Putamen (tissue), 1 donor: Measurements from ENCODE around the gene CPNE4.
"Not testable (repeated sequence)": the region's sequence is repeated elsewhere in the genome, so short reads cannot be mapped to it uniquely, and the experiment has no call there.

Experiments
- DNase-seq: peaks from one replicate; pipeline ENCODE4 v3.0.0-alpha.2; 2016; ENCODE audit warnings: low spot score

CPNE4 gene

DNA sequence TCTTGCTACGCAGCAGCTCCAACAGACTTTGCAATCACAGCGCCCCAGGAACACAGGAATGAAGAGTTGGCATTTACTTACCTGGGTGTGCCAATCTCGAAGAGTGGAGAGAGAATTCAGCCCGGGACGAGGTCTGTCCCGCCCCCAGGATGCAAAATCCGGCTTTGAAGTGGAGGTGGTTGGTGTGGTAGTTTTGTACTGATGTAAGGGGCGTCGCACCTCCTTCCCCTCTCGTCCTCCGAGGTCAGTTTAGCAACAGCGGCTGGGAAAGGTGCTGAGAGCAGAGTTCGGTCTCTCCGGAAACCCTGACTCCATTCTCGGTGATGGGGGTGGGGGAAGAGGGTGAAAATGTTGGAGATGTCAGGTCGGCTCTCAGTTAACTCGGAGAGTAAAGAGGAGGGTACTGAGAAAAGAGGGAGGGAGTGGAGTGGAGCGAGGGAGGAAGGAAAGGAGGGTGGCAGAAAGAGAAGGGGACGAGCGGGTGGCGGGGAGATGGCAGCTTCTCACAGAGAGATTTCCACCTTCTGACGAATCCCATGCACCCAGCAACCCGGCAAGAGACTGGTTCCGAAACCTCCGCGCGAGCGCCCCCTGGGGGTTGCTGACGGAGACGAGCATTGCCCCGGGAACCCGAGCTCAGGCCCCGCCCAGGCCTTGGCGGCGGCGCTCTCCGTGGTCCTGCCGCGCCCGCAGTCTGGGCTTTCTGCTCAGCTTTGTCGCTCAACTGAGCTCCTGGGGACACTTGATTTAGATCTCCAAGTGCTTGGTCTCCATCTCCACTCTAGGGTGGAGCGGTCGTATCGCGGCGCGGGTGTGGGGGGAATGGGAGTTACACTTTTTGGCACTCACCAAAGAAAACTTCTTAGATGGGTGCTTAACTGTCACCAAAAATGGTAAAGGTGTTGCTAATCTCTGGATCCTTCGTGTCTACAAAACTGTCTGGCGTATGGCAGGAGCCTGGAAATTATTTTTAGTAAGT is at the start of gene CPNE4:
Gene CPNE4 (minus strand): TSS at position 529 of the 979 bp plus-strand sequence.
- peak; percentile 60 for DNase-seq

DNA sequence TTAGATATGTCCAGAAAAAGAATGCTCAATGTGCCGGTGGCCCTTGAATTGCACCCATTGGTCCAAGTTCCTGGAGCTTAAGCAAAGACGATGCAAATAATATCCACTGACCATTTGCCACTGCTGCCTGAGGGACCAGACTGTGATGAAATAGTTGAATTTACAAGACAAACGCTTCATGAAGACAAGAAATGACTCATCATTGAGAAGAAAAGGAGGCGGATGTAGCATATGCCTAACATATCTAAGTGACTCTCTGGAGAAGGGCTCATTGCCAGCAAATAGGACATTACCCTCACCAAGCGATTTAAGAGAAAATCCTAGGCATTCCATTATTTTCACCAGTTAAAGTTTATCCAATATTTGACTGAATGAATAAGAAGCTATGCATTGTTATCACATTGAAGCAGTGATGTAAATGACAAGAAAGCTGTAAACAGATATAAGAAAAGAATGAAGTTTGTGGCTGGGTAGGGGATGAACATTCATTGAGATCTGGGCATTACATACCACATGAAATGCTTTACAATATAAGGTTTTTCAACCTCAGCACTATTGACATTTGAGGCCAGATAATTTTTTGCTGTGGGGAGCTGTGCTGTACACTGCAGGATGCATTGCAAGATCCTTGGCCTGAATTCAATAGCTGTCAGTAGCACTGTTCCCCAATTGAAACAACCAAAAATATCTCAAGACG is 48.9 kb upstream of the CPNE4 start:
- no peak for DNase-seq

DNA sequence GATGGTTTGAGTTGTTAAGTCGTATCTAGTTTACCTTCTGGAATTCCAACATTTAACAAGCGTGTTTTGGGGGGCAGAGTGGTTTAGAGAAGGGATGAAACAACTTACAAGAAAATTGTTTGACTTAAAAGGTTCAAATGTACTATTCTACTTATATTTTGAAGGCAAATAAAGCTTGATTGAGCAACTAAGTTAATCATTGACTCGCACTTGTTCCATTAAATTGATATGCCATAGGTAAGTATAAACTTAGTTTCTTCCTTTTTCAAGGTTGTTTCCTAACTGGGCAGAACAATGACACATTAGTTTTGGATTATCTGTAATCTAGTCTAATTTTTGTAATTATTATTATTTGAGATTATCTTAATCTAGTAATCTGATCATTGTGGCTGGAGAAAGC is 48.3 kb upstream of the CPNE4 start:
- DNase-seq, result no peak

DNA sequence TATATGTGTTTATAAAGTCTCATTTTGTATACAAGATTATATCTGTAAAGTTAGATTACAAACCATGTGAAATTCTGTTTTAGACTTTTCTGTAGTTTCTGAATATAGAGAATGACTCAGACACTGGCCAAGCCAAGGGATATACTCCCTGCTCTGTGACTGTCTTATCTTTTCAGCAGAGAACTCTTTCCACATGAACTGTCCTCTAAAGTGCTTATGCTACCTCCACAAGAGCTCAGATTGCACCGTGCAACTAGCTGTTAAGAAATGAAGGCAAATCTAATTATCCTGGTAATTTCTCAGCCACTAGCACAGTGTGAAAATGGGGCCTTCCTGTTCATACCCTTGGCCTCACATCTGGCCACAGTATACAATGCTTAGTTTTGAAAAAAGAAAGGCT is 44.3 kb upstream of the CPNE4 start:
- no peak for DNase-seq

DNA sequence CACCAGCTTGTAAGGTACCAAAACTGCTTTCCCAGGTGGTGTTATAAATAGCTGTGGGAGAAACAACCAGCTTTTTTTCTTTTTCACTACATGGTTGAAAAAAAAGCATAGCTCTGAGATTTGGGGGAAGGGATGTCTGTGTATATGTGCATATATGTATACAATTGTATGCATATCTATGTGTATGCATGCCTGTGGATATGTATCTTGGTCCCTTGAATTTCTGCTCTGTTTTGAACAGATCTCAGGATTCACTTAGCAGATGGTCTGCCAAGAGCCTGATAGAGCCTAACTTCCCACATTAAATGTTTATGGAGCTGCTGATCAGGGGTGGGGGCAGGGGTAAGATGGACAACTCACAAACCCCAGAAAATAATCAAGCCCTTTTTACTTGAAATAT is 39.0 kb upstream of the CPNE4 start:
- no peak for DNase-seq

DNA sequence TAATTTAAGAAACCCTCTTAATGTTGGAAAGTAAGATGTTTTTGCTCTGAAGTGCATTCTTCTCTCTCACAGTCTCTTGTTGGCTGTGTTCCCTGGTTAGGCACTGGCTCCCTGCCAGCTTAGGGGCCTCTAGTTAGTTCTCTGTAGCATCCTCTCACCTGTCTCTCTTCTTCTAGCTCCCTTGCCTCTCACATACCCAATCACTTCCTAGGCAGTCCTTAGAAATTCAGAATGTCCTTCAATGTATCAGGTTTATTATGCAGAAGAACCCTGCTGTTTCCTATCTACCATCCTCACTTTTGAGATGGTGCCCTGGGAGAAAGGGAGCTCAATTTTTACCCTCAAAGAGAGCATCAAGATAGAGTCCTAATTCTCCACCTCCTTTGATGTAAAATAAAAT is 36.2 kb upstream of the CPNE4 start:
- no peak for DNase-seq

DNA sequence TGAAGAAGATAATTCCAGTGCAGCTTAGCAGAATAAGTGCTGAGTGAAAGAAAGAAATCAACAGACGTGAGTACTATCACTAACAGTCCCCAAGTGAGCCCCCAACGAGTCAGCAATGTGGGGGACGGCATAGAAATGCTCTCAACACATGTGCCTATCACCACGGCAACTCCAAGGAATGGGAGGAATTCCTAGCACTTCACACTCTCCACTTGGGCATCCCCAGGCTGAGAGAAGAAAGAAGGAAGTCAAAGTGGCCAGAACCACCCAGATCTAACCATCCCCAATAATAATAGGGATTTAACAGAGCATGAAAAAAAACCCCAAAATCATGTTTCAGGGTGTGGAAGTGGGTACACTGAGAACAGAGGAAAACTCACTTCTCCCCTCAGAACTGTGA is 29.3 kb upstream of the CPNE4 start:
- DNase-seq, result no peak

DNA sequence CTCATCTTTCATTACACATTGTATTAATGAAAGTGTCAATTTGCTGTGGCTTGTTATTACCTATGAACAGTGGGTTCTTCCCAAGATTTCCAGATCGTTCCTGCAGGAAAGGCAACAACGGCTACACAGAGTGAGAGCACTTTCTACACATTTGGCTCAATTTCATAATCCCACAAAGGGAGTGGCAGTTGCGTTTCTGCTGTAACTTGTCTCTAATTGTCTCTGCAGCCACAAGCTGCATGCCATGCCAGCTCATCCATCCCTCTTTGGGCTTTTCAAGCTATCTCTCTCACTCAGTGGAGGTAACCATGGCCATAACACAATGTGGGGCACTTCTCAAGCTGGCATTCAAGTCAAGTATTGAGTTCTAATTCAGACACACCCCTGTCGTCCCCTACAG is 27.7 kb upstream of the CPNE4 start:
- no peak for DNase-seq

DNA sequence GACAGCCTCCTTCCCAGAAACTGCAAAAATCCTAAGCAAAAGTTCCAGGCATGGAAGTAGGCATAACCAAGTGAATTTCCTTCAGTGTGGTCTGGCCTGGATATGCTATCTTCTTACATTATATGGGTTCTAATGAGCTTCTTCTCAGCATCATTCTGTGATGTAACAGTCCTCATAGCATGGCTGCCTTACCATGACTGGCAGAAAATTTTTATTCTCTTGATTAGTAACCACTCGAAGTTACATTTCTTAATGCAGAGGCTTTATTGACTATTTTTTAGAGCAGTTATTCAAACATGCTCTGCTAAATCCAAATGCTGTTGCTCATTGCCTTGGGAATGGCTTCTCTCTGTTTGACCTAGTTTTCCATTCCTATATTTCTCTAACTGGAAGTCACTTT is 21.1 kb upstream of the CPNE4 start:
- no peak for DNase-seq

DNA sequence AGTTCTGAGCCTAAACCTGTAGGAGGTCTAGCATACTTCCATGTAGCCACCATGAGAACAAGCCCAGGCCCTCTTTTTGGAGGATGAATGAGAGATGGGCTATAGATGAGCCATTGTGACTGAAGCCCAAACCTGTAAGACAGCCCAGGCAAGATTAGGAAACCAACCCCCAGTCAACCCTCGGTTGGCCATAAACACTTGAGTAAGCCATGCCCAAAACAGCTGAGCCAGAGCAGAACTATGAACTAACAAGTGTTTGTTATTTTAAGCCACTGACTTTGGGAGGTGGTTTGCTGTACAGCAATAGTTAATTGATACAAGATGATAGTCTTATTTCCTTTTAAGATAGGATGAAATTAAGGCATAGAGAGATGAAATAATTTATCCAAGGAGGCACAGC is 12.4 kb upstream of the CPNE4 start:
- DNase-seq, result no peak

DNA sequence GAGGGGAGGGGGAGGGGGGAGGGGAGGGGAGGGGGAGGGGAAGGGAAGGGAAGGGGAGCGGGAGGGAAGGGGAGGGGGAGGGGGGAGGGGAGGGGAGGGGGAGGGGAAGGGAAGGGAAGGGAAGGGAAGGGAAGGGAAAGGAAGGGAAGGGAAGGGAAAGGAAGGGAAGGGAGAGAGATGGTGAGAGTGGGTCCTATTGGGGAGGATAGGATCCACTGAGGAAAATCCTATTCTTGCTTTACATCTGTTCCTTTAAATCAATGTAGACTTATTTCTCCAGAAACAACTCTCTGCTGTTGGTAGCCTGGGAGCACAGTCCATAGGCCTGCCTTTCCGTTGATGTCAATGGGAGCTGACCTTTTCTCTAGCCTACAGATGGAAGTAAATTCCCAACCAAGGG is 10.1 kb upstream of the CPNE4 start:
- DNase-seq, result not testable (repeated sequence)

DNA sequence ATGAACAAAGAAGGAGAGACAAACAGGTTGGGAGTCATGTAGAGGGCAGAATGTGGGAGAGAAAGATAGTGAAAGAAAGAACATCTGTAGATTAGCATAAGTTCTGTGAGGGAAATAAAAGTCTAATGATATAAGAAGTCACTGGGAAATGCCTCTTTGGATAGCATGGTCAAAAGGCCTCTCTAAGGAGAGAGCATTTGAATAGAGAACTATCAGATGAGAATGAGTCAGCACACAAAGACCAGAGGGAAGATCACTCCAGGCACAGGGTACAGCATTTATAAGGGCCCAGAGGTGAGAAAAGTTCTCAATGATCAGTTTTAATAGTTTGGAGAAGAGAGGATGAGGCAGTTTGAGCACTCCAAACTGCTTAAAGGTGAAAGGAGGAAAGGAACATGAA is 7.9 kb upstream of the CPNE4 start:
- DNase-seq, result no peak

DNA sequence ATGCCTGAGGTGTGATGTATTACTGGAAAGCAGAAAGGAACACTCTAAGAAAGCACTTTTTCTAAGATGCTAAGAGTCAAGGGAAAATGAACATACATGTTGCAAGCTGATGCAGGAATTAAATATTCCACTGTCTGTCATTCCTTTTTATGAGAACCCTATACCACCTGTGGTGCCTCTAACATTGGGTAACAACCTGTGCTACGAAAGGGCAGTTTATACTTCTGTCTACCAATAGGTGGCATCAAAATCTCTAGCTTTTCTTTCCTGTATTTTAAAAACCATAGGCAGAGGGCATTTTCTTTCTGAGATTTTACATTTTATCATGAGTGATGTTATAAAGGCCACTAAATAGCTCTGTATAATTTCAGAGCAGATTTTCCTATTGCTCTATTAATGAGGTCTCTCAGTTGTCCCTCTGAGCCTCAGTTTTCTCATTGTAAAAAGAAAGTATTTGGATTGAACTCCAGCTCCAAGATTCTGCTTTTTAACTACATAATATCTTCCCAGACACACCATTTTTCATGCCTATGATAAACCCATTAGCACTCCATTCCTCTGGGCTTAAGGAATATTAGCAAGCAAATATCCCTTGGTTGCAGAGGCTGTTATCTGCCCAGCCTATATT is 3.5 kb upstream of the CPNE4 start:
- no peak for DNase-seq

DNA sequence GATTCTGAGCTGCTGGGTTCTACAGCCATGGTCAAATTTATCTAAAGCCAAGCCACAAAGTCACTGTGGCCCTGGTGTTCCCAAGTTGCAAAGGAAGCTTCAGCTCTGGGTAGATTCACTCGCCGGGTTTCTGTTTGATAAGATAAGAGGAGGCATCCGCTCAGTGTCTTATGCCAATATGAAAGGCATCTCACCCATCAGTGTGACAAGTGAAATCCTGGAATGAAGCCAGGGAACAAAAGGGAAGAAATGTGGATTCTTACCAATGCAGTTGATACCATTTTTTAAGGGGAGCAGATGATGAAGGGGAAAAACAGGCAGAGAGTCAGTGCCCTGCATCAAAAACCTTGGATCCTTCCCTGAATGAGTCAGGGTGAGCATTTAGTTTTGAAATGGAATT is 2.8 kb upstream of the CPNE4 start:
- DNase-seq, result no peak

DNA sequence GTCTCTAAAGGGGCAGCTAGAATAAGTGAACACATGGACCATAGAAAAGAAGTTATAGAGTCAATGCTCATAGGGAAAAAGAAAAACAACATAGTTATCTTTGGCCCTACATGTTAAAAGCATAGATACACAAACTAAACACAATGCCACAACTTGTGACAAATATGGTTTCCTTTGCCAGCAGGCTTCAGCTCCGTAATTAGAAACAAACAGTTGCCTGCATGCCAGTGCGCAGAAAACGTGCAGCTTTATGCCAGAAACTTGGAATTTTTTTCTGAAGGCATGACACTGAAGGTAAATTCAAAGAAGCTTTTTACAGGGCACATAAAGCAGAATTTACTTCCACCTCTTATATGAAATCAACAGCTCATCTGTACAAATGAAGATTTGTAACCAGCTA is 2.2 kb upstream of the CPNE4 start:
- DNase-seq, result no peak

DNA sequence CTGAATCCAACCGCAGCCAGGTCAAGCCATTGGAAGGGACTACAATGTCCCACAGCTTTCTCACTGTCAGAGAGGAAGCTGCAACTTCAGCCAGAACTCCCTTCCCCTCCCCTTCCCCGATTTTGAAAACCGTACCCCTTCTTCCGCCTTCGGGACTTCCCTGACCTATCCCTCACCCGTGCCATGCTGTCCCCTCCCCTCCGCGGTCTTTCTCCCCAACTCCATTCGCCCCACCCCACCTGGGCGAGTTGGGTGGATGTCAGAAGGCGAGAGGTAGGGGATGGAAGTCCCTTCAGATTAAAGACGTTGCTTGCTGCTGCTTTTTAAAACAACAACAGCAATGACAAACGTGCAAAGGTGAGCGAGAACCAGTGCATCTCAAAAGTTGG is 723 bp downstream of the CPNE4 start:
- DNase-seq, result no peak

DNA sequence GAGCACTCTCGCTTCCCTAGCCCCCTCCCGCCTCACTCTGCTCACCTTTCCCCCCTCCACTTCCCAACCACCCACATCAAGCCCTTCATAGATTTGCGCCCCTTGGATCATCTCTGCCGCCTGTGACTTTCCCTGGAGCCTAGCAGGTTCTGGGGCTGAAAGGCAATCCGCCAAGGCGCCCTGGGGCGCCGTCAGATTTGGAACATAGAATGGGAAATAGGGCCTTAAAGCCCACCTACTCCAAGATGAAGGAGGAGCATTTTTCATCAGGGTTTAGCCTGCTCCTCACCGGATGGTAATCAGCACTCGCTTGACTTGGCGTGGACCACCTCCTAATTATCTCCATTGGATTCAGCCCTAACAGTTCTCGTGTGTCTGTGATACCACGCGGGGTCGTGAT is 1.3 kb downstream of the CPNE4 start:
- no peak for DNase-seq

DNA sequence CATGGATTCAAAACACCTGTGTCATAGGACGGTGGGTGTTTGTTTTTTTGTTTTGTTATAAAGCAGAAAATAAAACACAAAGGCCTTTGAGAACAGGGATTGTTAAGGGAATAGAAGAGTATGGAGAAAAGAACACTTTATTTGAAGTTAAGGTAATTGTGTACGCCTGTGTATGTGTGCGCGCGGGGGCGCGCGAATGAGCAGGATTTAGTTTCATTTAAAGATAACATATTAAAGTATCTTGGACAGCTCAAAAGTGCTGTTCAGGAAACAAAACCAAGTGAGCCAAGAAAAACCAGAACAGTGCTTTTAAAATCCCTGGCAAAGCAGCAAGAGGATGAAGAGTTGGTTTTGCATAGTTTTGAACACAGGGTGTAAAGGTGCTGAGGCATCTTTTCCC is 1.9 kb downstream of the CPNE4 start:
- DNase-seq, result no peak

DNA sequence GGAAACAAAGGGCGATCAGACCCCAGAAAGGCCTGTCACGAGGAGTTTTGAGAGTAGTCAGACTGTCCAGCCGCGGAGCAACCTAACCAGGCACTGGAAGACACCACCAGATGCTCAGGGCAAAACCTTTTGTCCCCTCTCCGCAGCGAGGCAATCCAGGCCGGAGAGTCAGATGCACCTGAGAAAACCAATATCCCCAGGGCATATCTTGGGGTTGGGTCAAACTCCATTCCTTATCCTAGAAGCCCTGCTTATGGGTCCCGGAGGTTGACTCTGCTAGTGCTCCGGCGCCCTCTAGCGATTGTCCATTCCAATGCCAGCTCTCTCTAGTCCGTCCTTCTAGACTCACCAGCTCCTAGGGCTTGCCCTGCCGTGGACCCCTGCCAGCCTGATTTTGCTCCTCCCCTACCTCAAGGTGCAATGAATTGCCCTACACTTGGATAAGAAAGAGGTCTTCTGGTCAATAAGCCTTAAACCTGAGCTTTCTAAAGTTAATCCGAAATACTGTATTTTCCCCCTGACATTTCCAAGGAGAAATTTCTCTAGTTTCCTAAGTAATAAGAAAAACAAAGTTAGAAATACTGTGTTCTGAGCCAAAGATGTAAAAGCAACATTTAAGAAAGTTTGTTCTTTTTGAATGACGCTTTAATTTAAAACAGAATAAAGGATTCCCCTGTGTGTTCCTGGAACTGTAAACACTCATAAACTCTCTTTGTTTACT is 5.5 kb downstream of the CPNE4 start:
- peak; percentile 58 for DNase-seq

DNA sequence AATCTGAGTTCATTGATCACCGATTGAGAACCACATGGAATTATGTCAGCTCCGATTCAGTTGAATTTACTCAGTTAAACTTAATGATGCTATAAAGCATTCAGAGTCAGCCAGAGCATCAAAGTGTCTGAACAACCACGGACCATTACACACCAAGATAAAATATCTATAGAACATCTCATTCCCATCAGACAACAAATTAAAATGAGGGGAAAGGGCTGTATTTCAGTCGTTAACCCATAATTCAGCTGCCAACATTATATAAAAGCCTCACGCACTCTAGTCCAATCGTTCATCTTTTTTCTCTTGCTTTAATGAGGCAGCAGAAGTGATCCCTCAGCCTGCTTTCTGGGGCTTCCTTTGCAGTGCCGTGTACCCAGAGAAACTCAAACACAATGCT is 11.9 kb downstream of the CPNE4 start:
- DNase-seq, result no peak

DNA sequence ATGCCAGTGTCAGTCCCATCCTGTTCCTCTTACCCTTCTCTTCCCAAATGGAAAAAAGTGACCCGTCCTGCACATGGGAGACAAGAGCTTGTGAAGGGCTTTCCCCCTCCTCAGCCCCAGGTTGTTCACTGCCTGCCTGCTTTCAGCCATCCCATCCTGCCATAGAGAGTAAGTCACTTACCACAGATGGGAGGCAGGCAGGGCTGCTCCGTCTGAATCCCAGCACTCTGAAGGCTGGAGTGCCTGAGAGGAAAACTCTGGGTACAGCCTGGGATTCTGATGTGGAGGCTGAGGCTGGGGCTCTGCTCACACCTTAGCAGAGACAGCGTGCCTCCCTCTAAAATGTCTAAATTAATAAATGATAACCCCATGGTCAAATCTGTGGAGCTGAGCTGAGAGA is 14.8 kb downstream of the CPNE4 start:
- no peak for DNase-seq

DNA sequence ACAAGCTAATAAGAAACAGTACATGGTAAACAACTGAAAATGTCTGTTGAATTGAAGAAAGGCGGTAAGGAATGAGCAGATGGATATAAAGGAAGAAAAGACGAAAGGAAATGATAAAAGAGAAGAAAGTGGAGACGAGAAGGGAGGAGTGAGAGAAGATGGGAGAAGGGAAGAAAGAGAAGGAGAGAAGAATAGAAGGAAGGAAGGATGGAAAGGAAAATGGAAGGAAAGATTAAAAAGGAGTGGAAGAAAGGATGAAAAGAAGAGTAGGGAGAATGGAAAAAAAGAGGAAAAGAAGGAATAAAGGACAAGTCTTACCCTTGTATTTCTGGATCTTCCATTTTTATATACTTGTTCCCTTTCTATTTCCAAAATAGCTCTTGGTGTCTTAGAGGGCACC is 17.7 kb downstream of the CPNE4 start:
- DNase-seq, result no peak
